ENCODE measurements around the gene DIP2C. TPM values are rescaled to one million over a fixed set of nuclear protein-coding genes. Genes with fewer than 3 reads are reported as not detected.

Gene DIP2C
- total RNA-seq, 2 donors from 2014 or later = 12.3 to 41.8 TPM

GRCh38 chr10:672992-673391 lies 16.5 kb downstream of the DIP2C start:
- Histone ChIP-seq H3K36me3 (no peaks in the 10 kb centered on the region), H3K9me3 (no peaks in the 10 kb centered on the region), H3K27me3 (replicated peaks; ENCODE audit: insufficient read depth) (no peaks in the 10 kb centered on the region), H3K27ac (no peak overlapping the region), H3K4me3 (no peak overlapping the region), H3K4me1 (replicated peaks) (no peaks in the 10 kb centered on the region)
- 80% methylated on average over 5 of the region's 5 CpGs for WGBS
- intact Hi-C loops (cut with DNase I) = no loop called here
- no peak for DNase-seq (ENCODE audit: low spot score)
- TF ChIP-seq POLR2AphosphoS5 (IDR thresholded peaks at IDR 0.05) (no peak), POLR2A (IDR thresholded peaks at IDR 0.05) (no peak)
- TF ChIP-seq, protein P1, sequence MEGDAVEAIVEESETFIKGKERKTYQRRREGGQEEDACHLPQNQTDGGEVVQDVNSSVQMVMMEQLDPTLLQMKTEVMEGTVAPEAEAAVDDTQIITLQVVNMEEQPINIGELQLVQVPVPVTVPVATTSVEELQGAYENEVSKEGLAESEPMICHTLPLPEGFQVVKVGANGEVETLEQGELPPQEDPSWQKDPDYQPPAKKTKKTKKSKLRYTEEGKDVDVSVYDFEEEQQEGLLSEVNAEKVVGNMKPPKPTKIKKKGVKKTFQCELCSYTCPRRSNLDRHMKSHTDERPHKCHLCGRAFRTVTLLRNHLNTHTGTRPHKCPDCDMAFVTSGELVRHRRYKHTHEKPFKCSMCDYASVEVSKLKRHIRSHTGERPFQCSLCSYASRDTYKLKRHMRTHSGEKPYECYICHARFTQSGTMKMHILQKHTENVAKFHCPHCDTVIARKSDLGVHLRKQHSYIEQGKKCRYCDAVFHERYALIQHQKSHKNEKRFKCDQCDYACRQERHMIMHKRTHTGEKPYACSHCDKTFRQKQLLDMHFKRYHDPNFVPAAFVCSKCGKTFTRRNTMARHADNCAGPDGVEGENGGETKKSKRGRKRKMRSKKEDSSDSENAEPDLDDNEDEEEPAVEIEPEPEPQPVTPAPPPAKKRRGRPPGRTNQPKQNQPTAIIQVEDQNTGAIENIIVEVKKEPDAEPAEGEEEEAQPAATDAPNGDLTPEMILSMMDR (IDR thresholded peaks at IDR 0.05) = no peak

DNA sequence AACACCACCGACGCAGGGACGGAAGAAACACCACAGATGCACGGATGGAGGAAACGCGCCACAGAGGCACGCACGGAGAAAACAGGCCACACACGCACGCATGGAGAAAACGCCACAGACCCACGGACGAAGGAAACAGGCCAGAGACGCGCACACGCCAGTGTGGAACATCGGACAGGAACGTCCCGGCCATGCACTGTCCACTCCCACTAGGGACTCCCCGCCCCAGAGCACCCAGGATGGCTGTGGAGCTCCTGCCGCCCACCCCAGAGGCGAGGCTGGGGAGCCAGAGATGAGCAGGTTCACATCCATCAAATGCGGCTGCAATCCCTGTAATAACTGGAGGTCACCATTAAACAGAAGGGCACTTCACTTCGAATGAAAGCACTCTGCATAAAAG lies 17.3 kb downstream of the DIP2C start:
- Histone ChIP-seq H3K27me3 (replicated peaks; ENCODE audit: insufficient read depth) (no peaks in the 10 kb centered on the region), H3K36me3 (no peaks in the 10 kb centered on the region), H3K9me3 (no peaks in the 10 kb centered on the region), H3K4me3 (no peak overlapping the region), H3K4me1 (replicated peaks) (no peaks in the 10 kb centered on the region), H3K27ac (no peak overlapping the region)
- intact Hi-C loops (cut with DNase I) = no loop called here
- DNase-seq (ENCODE audit: low spot score) = no peak
- 95% methylated on average over 24 of the region's 24 CpGs for WGBS
- no peak for TF ChIP-seq POLR2A (IDR thresholded peaks at IDR 0.05)
- TF ChIP-seq, protein P1 (IDR thresholded peaks at IDR 0.05) = no peak
- TF ChIP-seq POLR2AphosphoS5 (IDR thresholded peaks at IDR 0.05) = no peak

DNA sequence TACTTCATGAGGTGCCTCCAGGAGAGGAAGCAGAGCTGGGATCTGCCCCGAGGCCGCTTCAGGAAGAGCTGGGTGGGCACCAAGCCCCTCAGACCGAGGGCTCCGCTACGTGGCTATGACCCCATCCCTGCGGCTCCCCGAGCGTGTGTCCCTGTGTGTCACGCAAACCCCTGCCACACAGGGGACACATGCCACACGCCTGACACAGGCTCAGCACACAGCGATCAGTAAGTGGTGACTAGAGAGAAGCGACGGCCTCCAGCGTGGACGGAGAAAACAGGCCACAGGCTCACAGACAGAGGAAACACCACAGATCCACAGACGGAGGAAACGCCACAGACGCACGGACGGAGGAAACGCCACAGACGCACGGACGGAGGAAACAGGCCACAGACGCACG lies 18.5 kb downstream of the DIP2C start:
- H3K9me3 ChIP-seq = no peaks in the 10 kb centered on the region
- H3K36me3 ChIP-seq = no peaks in the 10 kb centered on the region
- H3K4me1 ChIP-seq (replicated peaks) = no peaks in the 10 kb centered on the region
- no peaks in the 10 kb centered on the region for H3K27me3 ChIP-seq (replicated peaks; ENCODE audit: insufficient read depth)
- TF ChIP-seq POLR2AphosphoS5 (IDR thresholded peaks at IDR 0.05) = no peak
- no peak for TF ChIP-seq POLR2A (IDR thresholded peaks at IDR 0.05)
- TF ChIP-seq, protein P1 (IDR thresholded peaks at IDR 0.05) = no peak
- intact Hi-C loops (cut with DNase I) = no loop called here
- no peak for DNase-seq (ENCODE audit: low spot score)
- 89% methylated on average over 26 of the region's 26 CpGs for WGBS
- H3K4me3 ChIP-seq = no peak overlapping the region
- H3K27ac ChIP-seq = no peak overlapping the region

DNA sequence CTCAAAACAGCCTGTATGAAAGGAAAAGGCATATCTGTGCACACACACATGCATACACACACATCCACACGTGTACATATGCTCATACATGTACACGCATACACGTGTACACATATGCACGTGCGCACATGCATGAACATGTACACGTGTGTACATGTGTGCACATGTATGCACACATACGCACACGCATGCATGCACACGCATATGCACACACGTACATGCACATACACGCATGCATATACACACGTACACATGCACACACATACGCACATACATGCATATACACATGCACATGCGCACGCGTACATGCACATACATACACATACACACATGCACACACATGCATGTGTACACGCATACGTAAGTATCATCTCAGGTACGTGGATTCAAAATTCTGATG lies 19.4 kb downstream of the DIP2C start:
- TF ChIP-seq, protein P1 (IDR thresholded peaks at IDR 0.05) = no peak
- Histone ChIP-seq H3K4me3 (no peak overlapping the region), H3K27me3 (replicated peaks; ENCODE audit: insufficient read depth) (no peaks in the 10 kb centered on the region), H3K36me3 (no peaks in the 10 kb centered on the region), H3K4me1 (replicated peaks) (no peaks in the 10 kb centered on the region), H3K9me3 (no peaks in the 10 kb centered on the region), H3K27ac (no peak overlapping the region)
- intact Hi-C loops (cut with DNase I) = no loop called here
- WGBS = 88% methylated on average over 19 of the region's 19 CpGs
- no peak for DNase-seq (ENCODE audit: low spot score)

DNA sequence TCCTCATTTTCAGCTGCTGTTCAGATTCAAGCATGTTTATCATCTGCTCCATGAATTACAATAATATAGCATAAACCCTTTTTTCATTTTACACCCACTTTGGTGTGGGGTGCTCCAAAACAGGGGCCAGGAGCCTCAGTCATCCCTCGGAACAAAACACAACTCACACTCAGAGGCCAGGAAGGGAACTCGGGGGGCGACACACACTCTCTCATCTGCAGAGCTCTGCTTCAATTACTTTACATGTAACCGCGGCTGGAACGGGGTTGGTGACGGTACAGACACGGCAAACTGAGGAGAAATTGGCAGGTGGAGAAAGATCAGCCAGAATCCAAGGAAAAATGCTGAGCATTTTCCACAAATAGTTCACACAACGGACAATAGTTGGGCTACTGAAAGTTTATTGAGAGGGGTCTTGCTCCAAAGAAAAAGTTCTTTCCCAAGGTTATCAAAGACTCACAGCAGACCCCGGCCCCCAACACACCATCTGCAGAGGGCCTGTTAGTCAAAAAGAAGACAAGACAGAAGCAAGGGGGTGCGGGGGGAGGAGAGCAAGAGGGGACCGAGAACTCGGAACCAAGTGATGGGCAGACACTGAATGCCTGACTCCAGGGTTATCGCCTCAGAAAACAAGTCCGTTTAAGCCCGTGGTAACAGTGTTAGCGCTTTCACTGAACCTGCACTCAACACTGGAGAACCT lies 20.5 kb downstream of the DIP2C start:
- H3K4me1 ChIP-seq (replicated peaks) = no peaks in the 10 kb centered on the region

More for the DNA sequence above, 20.5 kb downstream of the DIP2C start:
- DNase-seq (ENCODE audit: low spot score) = no peak
- Histone ChIP-seq H3K27ac (no peak overlapping the region), H3K4me3 (no peak overlapping the region), H3K27me3 (replicated peaks; ENCODE audit: insufficient read depth) (no peaks in the 10 kb centered on the region), H3K9me3 (no peaks in the 10 kb centered on the region), H3K36me3 (no peaks in the 10 kb centered on the region)
- 89% methylated on average over 17 of the region's 17 CpGs for WGBS
- TF ChIP-seq, protein P1 (IDR thresholded peaks at IDR 0.05) = no peak
- TF ChIP-seq POLR2AphosphoS5 (IDR thresholded peaks at IDR 0.05) (no peak), POLR2A (IDR thresholded peaks at IDR 0.05) (no peak)
- intact Hi-C loops (cut with DNase I) = no loop called here

Data from prostate gland (tissue), 2 donors.